Rectal smooth muscle tissue (tissue), 1 donor: ENCODE measurements around the gene STARD3.

Source experiments
- H3K27ac ChIP-seq: one replicate; pipeline ENCODE4 v1.7.0; 2013; ENCODE audit warnings: low read depth, low read length, inconsistent platforms
- H3K27me3 ChIP-seq: one replicate; pipeline ENCODE4 v1.7.0; 2013; ENCODE audit warnings: low read length; ENCODE audit not compliant: control insufficient read depth, insufficient read depth
- H3K36me3 ChIP-seq: one replicate; pipeline ENCODE4 v1.7.0; 2013; ENCODE audit warnings: low read length; ENCODE audit not compliant: control insufficient read depth, insufficient read depth
- H3K4me1 ChIP-seq: one replicate; pipeline ENCODE4 v1.7.0; 2013; ENCODE audit warnings: low read length; ENCODE audit not compliant: control insufficient read depth, insufficient read depth
- H3K4me3 ChIP-seq: one replicate; pipeline ENCODE4 v1.7.0; 2013; ENCODE audit warnings: low read length
- H3K9ac ChIP-seq: one replicate; pipeline ENCODE4 v1.7.0; 2013; ENCODE audit warnings: low read length

STARD3 gene

DNA sequence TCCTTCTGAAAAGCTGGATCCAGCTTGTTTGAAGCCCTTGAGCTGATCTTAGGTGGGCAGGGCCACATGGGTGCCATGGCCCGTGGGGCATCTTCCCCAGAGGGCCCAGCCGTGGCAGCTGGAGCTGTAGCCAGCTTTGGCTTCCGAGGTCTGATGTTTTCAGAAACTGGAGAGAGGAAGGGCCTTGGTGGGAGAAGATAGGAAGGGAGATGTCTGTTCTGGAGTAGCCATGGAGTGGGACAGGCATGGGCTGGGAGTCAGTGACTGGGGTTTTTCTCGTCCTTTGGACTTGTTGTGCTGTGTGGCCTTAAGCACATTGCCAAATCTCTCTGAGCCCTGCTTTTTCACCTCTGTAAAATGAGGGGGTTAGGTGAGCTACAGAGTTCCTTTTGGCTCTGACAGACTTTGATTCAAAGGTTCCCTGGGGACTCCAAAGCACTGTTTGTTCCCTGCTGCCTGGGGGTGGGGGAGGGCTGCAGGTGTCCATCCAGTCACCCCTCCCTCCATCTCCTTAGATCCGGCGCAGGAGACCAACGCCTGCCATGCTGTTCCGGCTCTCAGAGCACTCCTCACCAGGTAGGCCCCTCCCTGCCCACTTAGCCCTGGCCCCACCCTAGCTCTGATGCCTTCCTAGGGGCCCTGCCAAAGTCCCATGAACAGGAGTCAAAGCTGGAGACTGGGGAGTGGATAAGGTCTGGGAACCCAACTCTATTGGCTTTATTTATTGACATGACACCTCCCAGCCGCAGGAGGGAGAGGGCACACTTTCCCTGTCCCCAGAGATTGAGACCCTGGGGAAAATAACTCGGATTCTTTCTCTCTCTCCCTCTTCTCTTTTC lies 8.1 kb upstream of the STARD3 start:
- no peak overlapping the region for H3K9ac ChIP-seq
- H3K27me3 ChIP-seq: peaks cover 29% of the 10 kb centered on the region
- H3K4me1 ChIP-seq: no peaks in the 10 kb centered on the region
- H3K4me3 ChIP-seq: no peak overlapping the region
- no peaks in the 10 kb centered on the region for H3K36me3 ChIP-seq
- no peak overlapping the region for H3K27ac ChIP-seq

DNA sequence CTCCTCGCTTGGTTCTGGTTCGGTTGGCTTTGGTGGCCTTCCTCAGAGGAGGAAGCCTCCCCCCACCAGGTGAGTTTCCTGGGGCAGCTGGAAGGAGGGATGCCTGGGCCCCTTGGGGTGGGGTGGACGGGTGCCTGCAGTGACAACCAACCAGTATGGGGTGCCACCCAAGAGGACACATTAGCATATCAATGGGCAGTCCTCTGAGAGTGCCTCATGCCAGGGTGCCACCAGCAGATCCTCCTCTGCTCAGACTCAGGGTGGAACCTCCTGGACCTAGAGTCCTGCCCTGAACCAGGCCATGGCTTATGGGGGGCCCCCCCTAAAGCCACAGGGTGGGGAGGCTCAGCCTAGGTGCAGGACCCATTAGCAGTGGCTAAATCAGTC lies 7.5 kb upstream of the STARD3 start:
- peaks cover 29% of the 10 kb centered on the region for H3K27me3 ChIP-seq

DNA sequence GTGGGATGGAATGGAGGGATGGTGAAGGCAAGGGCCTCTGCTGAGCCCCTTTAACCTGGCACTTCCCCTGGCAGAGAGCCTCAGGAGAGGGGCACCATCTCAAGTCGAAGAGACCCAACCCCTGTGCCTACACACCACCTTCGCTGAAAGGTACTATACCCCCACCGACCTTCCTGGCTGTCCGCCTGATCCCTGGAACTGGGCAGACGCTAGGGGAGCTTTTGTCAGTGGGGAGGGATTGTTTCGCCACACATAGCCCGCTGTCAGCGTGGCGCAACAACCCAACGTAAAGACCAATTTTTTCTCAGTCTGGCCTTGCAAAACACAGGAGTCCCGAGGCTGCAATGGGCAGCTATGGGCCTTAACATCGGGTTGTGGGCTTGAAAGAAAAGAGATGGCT lies 7.0 kb upstream of the STARD3 start:
- Histone ChIP-seq H3K9ac (peak overlapping the region; percentile 16), H3K27ac (peak overlapping the region; percentile 4)

More for the DNA sequence above, 7.5 kb upstream of the STARD3 start:
- Histone ChIP-seq H3K4me1 (no peaks in the 10 kb centered on the region), H3K9ac (no peak overlapping the region), H3K4me3 (peak overlapping the region; percentile 40), H3K27ac (no peak overlapping the region), H3K36me3 (no peaks in the 10 kb centered on the region)

DNA sequence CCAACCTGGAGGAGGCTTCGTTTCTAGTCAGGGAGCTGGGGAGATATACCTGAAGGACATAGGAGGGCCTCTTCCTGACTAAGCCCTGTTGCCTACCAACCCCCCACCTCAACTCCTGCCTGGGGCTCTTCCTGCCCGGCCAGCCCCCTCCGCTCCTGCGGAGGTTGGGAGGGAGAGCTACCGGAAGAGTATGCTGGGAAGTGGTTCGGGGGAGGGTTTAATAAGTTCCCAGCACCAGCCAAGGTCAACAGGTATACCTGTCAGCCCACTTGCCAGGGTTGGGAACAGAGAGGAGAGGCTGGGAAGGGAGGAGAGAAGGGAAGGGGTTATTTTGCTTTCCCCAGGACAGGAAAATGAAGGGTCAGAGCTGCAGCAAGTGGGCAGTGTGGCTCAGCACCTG lies 5.5 kb upstream of the STARD3 start:
- peak overlapping the region; percentile 31 for H3K4me3 ChIP-seq
- H3K27ac ChIP-seq: no peak overlapping the region
- no peaks in the 10 kb centered on the region for H3K36me3 ChIP-seq
- H3K4me1 ChIP-seq: peaks cover 4% of the 10 kb centered on the region
- H3K9ac ChIP-seq: peak overlapping the region; percentile 6
- H3K27me3 ChIP-seq: peaks cover 18% of the 10 kb centered on the region

More for the DNA sequence above, 7.0 kb upstream of the STARD3 start:
- no peaks in the 10 kb centered on the region for H3K4me1 ChIP-seq
- H3K36me3 ChIP-seq: no peaks in the 10 kb centered on the region
- peak overlapping the region; percentile 40 for H3K4me3 ChIP-seq
- peaks cover 27% of the 10 kb centered on the region for H3K27me3 ChIP-seq

DNA sequence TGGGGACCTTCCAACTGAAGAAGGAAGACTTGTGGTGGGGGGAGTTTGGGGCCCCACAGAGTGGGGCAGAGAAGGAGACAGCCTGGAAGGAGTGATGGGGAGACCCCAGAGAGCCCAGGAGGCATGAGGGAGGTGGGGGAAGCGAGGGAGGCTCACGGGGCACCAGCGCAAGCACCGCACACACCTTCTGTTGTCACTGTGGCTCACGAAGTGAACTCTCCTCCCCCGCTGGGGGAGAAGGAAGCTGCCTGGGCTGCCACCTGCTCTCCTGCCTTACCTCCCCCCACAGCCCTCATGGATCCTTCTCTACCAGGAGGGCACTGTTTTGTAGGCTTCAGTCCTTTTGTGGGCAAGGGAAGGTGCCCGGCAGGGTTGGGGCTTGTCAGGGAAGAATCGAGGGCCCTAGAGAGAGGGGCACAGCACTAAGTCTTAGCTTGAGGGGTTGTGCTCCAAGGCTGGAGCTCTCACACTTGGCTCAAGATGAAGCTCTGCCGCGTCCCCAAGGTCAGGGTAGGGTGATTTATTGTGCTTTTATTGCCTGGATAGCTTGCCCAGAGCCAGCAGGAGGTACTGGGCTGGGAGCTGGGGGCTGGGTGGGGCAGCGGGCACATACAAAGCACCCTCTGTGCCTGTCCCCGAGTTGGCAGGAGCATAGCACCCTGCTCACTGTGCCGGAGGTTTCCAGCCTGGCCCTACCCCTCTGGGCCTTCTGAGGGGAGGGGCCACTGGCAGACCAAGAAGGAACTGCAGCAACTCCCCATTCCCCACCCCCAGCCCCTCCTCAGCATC lies 4.6 kb upstream of the STARD3 start:
- peaks cover 8% of the 10 kb centered on the region for H3K4me1 ChIP-seq
- H3K27me3 ChIP-seq: peaks cover 11% of the 10 kb centered on the region
- H3K36me3 ChIP-seq: no peaks in the 10 kb centered on the region
- H3K4me3 ChIP-seq: peak overlapping the region; percentile 31
- H3K27ac ChIP-seq: peak overlapping the region; percentile 17
- H3K9ac ChIP-seq: peak overlapping the region; percentile 6

DNA sequence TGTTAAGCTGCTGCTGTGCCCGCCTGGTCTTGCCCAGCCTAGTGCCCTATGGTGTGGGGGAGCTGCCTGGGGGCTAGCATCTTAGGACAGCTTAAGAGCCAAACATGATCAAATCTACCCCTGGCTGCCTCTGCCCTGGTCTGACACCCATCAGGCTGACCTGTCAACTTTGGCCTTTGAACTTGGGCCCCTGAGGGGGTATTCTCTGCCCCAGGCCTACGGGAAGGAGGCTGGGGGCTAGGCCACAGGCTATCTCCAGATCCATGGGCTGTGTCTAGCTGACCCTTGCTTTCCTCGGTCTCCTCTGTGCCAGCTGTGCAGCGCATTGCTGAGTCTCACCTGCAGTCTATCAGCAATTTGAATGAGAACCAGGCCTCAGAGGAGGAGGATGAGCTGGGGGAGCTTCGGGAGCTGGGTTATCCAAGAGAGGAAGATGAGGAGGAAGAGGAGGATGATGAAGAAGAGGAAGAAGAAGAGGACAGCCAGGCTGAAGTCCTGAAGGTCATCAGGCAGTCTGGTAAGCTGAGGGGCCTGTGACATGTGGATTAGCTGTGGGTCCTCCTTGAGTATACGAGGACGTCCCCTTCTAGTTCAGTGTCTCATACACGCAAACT lies 3.3 kb upstream of the STARD3 start:
- H3K27ac ChIP-seq: no peak overlapping the region
- peaks cover 18% of the 10 kb centered on the region for H3K4me1 ChIP-seq
- H3K36me3 ChIP-seq: no peaks in the 10 kb centered on the region
- no peak overlapping the region for H3K9ac ChIP-seq
- H3K27me3 ChIP-seq: peaks cover 6% of the 10 kb centered on the region
- no peak overlapping the region for H3K4me3 ChIP-seq

DNA sequence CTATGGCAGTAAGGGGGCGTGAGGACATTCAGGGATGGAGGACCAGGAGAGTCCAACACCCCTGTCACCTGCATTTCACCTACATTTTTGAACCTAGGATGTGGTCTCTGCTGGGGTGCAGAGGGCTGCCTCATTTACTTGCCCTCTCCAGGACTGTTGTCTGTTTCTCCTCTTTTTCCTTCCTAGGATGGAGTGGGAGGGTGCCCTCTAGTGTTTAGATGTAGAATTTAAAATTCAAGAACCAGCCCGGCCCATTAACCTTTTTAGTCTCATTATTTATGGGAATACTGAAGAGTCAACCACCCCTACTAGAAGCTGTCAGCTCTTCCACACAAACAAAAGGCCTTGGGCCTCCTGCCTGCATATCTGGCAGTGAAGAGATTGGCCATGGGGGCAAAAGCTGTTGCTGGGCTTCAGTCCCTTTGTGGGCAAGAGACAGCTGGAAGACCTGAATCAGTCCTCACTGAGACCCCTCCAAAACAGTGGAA lies 2.5 kb upstream of the STARD3 start:
- Histone ChIP-seq H3K4me3 (no peak overlapping the region), H3K27ac (no peak overlapping the region), H3K9ac (no peak overlapping the region), H3K4me1 (peaks cover 20% of the 10 kb centered on the region), H3K27me3 (peaks cover 6% of the 10 kb centered on the region), H3K36me3 (no peaks in the 10 kb centered on the region)

DNA sequence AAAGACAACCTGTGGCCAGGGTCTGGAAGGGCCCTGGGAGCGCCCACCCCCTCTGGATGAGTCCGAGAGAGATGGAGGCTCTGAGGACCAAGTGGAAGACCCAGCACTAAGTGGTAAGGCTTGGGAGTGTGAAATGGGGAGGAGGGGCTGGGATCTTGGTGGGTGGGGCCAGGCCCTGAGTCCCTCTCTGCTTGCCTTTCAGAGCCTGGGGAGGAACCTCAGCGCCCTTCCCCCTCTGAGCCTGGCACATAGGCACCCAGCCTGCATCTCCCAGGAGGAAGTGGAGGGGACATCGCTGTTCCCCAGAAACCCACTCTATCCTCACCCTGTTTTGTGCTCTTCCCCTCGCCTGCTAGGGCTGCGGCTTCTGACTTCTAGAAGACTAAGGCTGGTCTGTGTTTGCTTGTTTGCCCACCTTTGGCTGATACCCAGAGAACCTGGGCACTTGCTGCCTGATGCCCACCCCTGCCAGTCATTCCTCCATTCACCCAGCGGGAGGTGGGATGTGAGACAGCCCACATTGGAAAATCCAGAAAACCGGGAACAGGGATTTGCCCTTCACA lies 1.2 kb upstream of the STARD3 start:
- Histone ChIP-seq H3K27me3 (peaks cover 2% of the 10 kb centered on the region), H3K4me3 (peak overlapping the region; percentile 93), H3K27ac (no peak overlapping the region), H3K9ac (no peak overlapping the region), H3K4me1 (peaks cover 20% of the 10 kb centered on the region), H3K36me3 (no peaks in the 10 kb centered on the region)

DNA sequence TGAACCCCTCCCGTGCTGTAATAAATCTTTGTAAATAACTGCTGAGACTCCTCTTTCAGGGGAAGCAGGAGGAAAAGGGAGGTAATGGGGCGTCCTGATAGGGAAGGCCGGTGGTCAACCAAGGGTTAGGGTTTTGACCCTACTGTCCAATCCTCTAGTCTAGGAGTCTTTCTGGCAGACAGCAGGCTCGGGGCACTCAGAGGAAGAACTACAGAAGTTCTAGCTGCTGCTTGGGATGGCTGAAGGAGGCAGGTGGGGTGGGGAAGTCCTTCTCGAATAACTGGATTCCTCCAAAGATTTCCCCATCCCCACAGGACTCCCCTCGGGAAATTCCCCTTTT lies 387 bp upstream of the STARD3 start:
- Histone ChIP-seq H3K4me3 (peak overlapping the region; percentile 93), H3K4me1 (peaks cover 20% of the 10 kb centered on the region), H3K9ac (peak overlapping the region; percentile 92), H3K27me3 (peaks cover 2% of the 10 kb centered on the region), H3K36me3 (no peaks in the 10 kb centered on the region), H3K27ac (peak overlapping the region; percentile 90)

DNA sequence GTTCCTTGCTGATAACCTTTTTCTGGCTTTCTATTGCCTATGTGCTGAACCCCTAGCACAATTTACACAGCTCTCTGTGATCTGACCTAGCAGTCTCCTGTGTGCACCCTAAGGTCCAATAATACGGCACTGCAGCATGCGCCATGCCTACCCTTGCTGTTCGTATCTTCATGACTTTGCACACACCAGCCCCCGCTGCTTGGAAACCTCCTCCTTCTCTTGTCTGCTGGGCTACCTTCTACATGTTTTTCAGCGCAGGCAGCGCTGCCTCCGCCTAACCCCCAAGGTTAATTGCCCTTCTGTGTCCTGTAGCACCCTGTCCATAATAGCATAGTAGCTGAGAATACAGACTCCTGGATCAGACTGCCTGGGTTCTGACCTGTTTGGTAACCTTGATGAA lies 1.4 kb downstream of the STARD3 start:
- H3K27ac ChIP-seq: no peak overlapping the region
- H3K9ac ChIP-seq: no peak overlapping the region
- H3K27me3 ChIP-seq: peaks cover 2% of the 10 kb centered on the region
- peak overlapping the region; percentile 93 for H3K4me3 ChIP-seq
- H3K36me3 ChIP-seq: no peaks in the 10 kb centered on the region
- peaks cover 20% of the 10 kb centered on the region for H3K4me1 ChIP-seq

DNA sequence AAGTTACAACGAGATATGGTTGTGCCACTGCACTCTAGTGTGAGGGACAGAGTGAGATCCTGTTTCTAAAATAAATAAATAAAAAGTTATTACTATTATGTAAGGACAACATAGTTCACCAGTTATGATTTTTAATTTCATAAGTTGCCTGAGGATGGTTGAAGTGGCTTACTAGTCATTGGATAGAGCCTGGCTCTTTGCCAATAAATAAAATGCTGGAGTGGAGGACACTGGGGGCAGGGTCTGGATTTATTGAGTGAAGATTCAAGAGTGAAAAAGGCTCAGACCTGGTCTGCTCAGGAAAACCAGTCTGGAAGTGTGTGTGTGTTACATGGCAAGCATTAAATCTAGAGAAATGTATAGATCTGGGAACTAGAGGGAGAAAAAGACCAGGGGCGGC lies 2.1 kb downstream of the STARD3 start:
- no peaks in the 10 kb centered on the region for H3K36me3 ChIP-seq
- H3K4me3 ChIP-seq: no peak overlapping the region
- no peak overlapping the region for H3K9ac ChIP-seq
- H3K4me1 ChIP-seq: peaks cover 20% of the 10 kb centered on the region
- H3K27ac ChIP-seq: no peak overlapping the region
- H3K27me3 ChIP-seq: peaks cover 2% of the 10 kb centered on the region
